Muscle layer of duodenum (tissue), 2 donors: Measurements from ENCODE around the gene CATSPER4.
"Not testable (repeated sequence)": the region's sequence is repeated elsewhere in the genome, so short reads cannot be mapped to it uniquely, and the experiment has no call there.

Experiments used
- H3K27ac ChIP-seq: one replicate; pipeline ENCODE4 v1.7.0; 2013; ENCODE audit warnings: mild to moderate bottlenecking, low read length
- H3K27me3 ChIP-seq: one replicate; pipeline ENCODE4 v1.7.0; 2013; ENCODE audit warnings: low read depth, mild to moderate bottlenecking, control low read depth, low read length
- H3K36me3 ChIP-seq, 2 donors: one replicate each; pipeline ENCODE4 v1.7.0; 2013; ENCODE audit warnings: low read length in 2 of 2, control low read depth in 1 of 2, mild to moderate bottlenecking in 1 of 2; ENCODE audit not compliant: insufficient read depth in 2 of 2, control insufficient read depth in 1 of 2
- H3K4me1 ChIP-seq, 2 donors: one replicate each; pipeline ENCODE4 v1.7.0; 2013; ENCODE audit warnings: low read length in 2 of 2, mild to moderate bottlenecking in 2 of 2, control low read depth in 1 of 2, moderate library complexity in 1 of 2; ENCODE audit not compliant: insufficient read depth in 2 of 2, control insufficient read depth in 1 of 2
- H3K4me3 ChIP-seq, 2 donors: one replicate each; pipeline ENCODE4 v1.7.0; 2013; ENCODE audit warnings: low read length in 2 of 2, low read depth in 1 of 2, mild to moderate bottlenecking in 1 of 2
- H3K9me3 ChIP-seq, 2 donors: one replicate each; pipeline ENCODE4 v1.7.0; 2013; ENCODE audit warnings: low read length in 2 of 2, control low read depth in 1 of 2, mild to moderate bottlenecking in 1 of 2; ENCODE audit not compliant: control insufficient read depth in 1 of 2
- donor health status: healthy.

The CATSPER4 gene

GRCh38 chr1:26210147-26210870 lies 19.9 kb downstream of the CATSPER4 start:
- H3K4me1 ChIP-seq: no peaks in the 10 kb centered on the region
- no peaks in the 10 kb centered on the region for H3K9me3 ChIP-seq
- no peak overlapping the region for H3K27ac ChIP-seq
- no peaks in the 10 kb centered on the region for H3K36me3 ChIP-seq
- no peaks in the 10 kb centered on the region for H3K27me3 ChIP-seq
- no peak overlapping the region for H3K4me3 ChIP-seq

DNA sequence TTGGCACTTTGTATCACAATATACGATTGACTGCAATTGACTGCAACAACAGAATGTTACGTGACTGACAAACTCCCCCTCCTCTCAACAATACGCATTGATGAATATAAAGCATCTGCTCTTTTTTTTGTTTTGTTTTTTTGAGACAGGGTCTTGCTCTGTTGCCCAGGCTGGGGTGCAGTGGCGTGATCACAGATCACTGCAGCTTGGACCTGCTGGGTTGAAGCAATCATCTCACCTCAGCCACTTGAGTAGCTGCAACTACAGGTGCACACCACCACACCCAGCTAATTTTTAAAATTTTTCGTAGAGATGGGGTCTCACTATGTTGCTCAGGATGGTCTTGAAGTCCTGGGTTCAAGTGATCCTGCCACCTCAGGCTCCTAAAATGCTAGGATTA lies 22.3 kb downstream of the CATSPER4 start:
- Histone ChIP-seq H3K27me3 (no peaks in the 10 kb centered on the region), H3K27ac (no peak overlapping the region), H3K9me3 (no peaks in the 10 kb centered on the region), H3K36me3 (no peaks in the 10 kb centered on the region), H3K4me1 (no peaks in the 10 kb centered on the region), H3K4me3 (no peak overlapping the region)

DNA sequence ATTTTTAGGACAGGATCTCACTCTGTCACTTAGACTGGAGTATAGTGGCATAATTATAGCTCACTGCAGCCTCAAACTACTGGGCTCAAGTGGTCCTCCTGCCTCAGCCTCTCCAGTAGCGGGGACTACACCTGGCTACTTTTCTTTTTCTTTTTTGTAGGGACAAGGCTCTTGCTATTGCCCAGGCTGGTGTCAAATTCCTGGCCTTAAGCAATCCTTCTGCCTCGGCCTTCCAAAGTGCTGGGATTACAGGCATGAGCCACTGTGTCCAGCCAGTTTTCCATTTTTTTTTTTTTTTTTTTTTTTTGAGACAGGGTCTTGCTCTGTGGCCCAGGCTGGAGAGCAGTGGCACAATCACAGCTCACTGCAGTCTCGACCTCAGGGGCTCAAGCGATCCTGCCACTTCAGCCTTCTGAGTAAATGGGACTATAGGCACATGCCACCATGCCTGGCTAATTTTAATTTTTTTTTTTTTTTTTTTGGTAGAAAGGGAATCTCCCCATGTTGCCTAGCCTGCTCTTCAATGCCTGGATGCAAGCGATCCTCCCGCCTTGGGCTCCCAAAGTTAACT lies 23.0 kb downstream of the CATSPER4 start:
- Histone ChIP-seq H3K36me3 (no peaks in the 10 kb centered on the region), H3K4me1 (no peaks in the 10 kb centered on the region), H3K9me3 (no peaks in the 10 kb centered on the region), H3K4me3 (no peak overlapping the region), H3K27ac (no peak overlapping the region), H3K27me3 (no peaks in the 10 kb centered on the region)

GRCh38 chr1:26215246-26215645 lies 24.8 kb downstream of the CATSPER4 start:
- Histone ChIP-seq H3K36me3 (no peaks in the 10 kb centered on the region), H3K27ac (no peak overlapping the region), H3K4me3 (no peak overlapping the region), H3K27me3 (no peaks in the 10 kb centered on the region), H3K4me1 (no peaks in the 10 kb centered on the region), H3K9me3 (no peaks in the 10 kb centered on the region)

DNA sequence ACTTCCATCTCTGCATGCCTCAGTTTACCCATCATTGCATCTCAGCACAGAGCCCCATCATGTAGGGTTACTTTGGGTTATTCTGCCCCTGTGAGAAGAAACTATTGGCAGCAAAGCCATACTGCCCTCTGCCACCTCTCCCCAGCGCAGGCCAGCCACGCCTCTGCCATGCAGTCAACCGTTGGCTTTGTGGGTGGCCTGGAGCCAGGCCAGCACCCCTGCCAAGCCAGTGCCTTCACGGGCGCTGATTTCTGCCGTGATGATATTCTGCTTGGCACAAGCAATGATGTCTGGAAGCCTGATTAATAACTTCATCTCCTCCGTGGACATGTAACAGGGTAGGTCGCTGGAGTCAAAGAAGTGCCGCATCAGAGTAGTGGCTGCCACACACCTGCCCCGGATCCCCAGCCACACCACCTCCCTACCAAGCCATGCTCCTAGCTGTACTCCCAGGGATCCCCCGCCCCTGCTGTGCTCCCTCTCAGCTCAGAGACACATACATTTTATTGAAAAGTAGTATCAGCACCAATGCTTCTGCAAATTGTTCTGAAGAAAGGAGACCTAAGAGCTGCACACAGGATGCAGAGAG lies 28.6 kb downstream of the CATSPER4 start:
- H3K4me3 ChIP-seq: no peak overlapping the region
- H3K4me1 ChIP-seq: no peaks in the 10 kb centered on the region
- H3K27me3 ChIP-seq: no peaks in the 10 kb centered on the region
- no peaks in the 10 kb centered on the region for H3K36me3 ChIP-seq
- no peaks in the 10 kb centered on the region for H3K9me3 ChIP-seq
- no peak overlapping the region for H3K27ac ChIP-seq

GRCh38 chr1:26220199-26220912 lies 30.0 kb downstream of the CATSPER4 start:
- H3K4me3 ChIP-seq: no peak overlapping the region
- H3K27me3 ChIP-seq: no peaks in the 10 kb centered on the region
- H3K9me3 ChIP-seq: no peaks in the 10 kb centered on the region
- no peak overlapping the region for H3K27ac ChIP-seq
- peaks cover 0 to 6% of the 10 kb centered on the region in 2 donors for H3K4me1 ChIP-seq
- H3K36me3 ChIP-seq: no peaks in the 10 kb centered on the region

DNA sequence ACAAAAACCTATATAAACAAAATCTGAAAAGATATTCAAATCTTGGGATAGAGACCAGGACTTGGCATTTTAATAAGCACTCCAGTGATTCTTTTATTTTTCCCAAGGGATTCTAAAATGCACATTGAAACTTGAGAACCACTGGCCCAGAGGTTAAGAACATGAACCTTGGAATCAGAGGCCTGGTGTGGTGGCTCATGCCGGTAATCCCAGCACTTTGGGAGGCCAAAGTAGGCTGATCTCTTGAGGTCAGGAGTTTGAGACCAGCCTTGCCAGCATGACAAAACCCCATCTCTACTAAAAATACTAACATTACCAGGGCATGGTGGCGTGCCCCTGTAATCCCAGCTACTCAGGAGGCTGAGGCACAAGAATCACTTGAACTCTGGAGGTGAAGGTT lies 30.7 kb downstream of the CATSPER4 start:
- Histone ChIP-seq H3K4me3 (no peak overlapping the region), H3K4me1 (peaks cover 3 to 12% of the 10 kb centered on the region in 2 donors), H3K36me3 (no peaks in the 10 kb centered on the region), H3K27me3 (no peaks in the 10 kb centered on the region), H3K9me3 (no peaks in the 10 kb centered on the region), H3K27ac (no peak overlapping the region)

DNA sequence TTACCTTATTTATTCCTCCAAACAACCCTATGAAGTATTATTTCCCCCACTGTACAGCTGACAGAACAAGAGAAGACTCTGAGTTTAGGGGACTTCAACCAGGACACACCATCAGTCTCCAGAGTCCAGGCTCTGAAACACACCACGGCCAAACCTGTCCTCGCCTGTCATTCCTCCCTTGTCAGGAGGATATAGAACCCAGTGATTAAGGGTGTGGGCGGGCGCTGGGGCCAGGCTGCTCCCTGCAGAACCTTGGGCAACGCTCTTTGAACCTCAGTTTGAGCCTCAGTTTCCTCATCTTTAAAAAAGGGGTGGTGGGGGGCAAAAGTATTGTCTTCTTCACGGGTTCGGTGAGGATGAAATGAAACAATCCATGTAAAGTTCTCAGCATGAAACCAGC lies 34.2 kb downstream of the CATSPER4 start:
- no peaks in the 10 kb centered on the region for H3K36me3 ChIP-seq
- no peaks in the 10 kb centered on the region for H3K9me3 ChIP-seq
- H3K4me3 ChIP-seq: peak overlapping the region; percentile 56 to 62
- no peaks in the 10 kb centered on the region for H3K27me3 ChIP-seq
- H3K4me1 ChIP-seq: peaks cover 3 to 12% of the 10 kb centered on the region in 2 donors
- H3K27ac ChIP-seq: no peak overlapping the region

GRCh38 chr1:26225033-26225831 lies 34.8 kb downstream of the CATSPER4 start:
- Histone ChIP-seq H3K36me3 (no peaks in the 10 kb centered on the region), H3K4me1 (peaks cover 3 to 12% of the 10 kb centered on the region in 2 donors), H3K4me3 (peak overlapping the region; percentile 56 to 62), H3K27me3 (no peaks in the 10 kb centered on the region), H3K27ac (no peak overlapping the region), H3K9me3 (no peaks in the 10 kb centered on the region)

DNA sequence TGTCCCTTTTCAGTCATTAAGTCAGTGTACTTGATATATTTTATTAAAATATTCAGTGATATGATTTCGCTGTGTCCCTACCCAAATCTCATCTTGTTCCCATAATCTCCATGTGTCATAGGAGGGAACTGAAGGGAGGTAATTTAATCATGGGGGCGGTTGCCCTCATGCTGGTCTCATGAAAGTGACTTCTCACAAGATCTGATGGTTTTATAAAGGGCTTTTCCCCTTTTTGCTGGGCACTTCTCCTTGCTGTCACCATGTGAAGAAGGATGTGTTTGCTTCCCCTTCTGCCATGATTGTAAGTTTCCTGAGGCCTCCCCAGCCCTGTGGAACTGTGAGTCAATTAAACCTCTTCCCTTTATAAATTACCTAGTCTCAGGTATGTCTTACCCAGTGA lies 40.3 kb downstream of the CATSPER4 start:
- not testable (repeated sequence) for H3K36me3 ChIP-seq, H3K4me3 ChIP-seq, H3K4me1 ChIP-seq, H3K27ac ChIP-seq, H3K27me3 ChIP-seq, H3K9me3 ChIP-seq
